Bronchial epithelial cell (primary cell): ENCODE data around the gene SORCS2. TPM values are rescaled to one million over a fixed set of nuclear protein-coding genes. Genes with fewer than 3 reads are reported as not detected.

Source experiments
- DNase-seq: peaks from one replicate; pipeline ENCODE4 v3.0.0-alpha.2; 2010; ENCODE audit warnings: low read depth
- FAIRE-seq: peaks from 2 replicates; lab custom pipeline; 2011; peaks lifted over from hg19 to GRCh38; lab: Jason Lieb, UNC
- H3K27me3 ChIP-seq: 2 replicates; pipeline ENCODE4 v1.5.1; 2011; ENCODE audit warnings: low read length; ENCODE audit not compliant: control insufficient read depth, insufficient read depth
- H3K36me3 ChIP-seq: 2 replicates; pipeline ENCODE4 v1.5.1; 2011; ENCODE audit warnings: low read length; ENCODE audit not compliant: control insufficient read depth, insufficient read depth
- H3K4me3 ChIP-seq: 2 replicates; pipeline ENCODE4 v1.5.1; 2011; ENCODE audit warnings: mild to moderate bottlenecking, low read depth, low read length, control low read depth
- total RNA-seq: library from RNA; depleted of rRNA; stranded (reverse); fragments of >200 nt; gene quantifications from 2 replicates; pipeline ENCODE4 v1.2.1, GENCODE V29; 2014
- TF ChIP-seq, protein P1 (sequence below): IDR thresholded peaks from 2 replicates; pipeline ENCODE4 v1.5.1; 2011; ENCODE audit warnings: mild to moderate bottlenecking, moderate library complexity, low read length, control low read depth, inconsistent platforms; ENCODE audit not compliant: insufficient read depth, severe bottlenecking

The SORCS2 gene
- total RNA-seq, 1 donor from 2014 or later, result under 0.01 TPM

DNA sequence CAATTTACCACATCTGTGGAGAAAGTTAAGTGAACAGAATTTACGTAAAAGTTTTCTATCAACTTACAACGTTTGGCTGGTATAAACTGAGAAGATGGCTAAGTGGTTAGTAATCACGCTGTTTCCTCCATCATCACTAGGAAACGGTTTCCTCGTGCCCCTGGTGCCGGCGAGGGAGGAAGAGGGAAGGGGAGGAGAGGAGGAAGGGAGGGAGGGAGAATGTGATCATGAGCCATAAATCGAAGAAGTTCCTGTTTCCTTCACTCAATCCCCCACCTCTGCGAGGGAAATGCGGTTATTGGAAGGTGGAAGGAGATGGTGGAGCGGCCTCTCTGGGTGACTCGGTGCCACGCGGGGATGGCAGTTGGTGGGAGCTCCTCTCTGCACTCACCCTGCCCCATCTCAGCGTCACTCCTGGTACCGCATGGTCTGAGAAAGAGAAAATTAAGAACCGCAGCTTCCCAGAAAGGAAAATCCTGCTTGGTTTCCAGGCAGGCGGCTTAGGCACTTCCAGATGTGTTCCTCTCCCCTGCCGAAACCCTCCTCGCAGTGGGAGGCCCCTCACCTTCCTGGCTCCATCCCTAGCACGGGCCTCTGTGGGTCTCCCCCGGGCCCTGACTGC lies 530.5 kb downstream of the SORCS2 start:
- DNase-seq, result no peak
- Histone ChIP-seq H3K4me3 (no peak overlapping the region), H3K36me3 (no peaks in the 10 kb centered on the region), H3K27me3 (peaks cover 1% of the 10 kb centered on the region)
- no peak for FAIRE-seq
- TF ChIP-seq, protein P1, sequence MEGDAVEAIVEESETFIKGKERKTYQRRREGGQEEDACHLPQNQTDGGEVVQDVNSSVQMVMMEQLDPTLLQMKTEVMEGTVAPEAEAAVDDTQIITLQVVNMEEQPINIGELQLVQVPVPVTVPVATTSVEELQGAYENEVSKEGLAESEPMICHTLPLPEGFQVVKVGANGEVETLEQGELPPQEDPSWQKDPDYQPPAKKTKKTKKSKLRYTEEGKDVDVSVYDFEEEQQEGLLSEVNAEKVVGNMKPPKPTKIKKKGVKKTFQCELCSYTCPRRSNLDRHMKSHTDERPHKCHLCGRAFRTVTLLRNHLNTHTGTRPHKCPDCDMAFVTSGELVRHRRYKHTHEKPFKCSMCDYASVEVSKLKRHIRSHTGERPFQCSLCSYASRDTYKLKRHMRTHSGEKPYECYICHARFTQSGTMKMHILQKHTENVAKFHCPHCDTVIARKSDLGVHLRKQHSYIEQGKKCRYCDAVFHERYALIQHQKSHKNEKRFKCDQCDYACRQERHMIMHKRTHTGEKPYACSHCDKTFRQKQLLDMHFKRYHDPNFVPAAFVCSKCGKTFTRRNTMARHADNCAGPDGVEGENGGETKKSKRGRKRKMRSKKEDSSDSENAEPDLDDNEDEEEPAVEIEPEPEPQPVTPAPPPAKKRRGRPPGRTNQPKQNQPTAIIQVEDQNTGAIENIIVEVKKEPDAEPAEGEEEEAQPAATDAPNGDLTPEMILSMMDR, result no peak

DNA sequence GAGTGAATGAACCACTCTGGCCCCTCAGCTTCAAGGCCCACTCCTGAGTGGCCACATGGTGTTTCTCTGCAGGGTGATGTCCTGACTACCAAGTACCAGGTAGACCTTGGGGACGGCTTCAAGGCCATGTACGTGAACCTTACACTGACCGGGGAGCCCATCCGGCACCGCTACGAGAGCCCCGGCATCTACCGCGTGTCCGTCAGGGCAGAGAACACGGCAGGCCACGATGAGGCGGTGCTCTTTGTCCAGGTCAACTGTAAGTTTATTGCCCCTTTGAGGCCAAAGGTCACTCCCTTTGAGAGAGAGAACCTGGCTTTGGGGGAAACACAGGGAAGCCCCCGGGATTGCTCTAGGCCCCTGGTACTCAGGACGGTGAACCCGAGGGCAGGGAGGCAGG lies 531.3 kb downstream of the SORCS2 start:
- DNase-seq (no peak), FAIRE-seq (peak; percentile 7)
- Histone ChIP-seq H3K4me3 (no peak overlapping the region), H3K27me3 (peaks cover 1% of the 10 kb centered on the region), H3K36me3 (no peaks in the 10 kb centered on the region)
- TF ChIP-seq, protein P1, result no peak

DNA sequence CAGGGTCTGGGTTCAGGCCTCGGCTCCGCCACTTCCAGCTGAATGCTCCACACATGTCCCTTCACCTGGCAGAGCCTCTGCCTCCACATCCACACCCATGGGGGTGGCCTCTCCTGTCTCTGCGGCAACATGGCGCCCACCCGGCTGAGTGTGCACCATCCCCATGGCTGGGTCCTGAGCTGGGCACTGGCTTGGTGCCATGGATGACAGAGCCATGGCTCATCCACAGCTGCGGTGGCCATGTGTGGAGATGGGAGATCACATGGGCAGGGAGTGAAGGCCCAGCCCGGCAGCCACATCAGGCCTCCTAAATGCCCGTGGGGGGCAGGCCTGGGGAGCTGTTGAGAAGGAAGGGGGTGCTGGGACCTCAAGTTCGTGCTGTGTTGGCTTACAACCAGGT lies 533.6 kb downstream of the SORCS2 start:
- Histone ChIP-seq H3K4me3 (no peak overlapping the region), H3K36me3 (no peaks in the 10 kb centered on the region), H3K27me3 (no peaks in the 10 kb centered on the region)
- DNase-seq (peak; percentile 25), FAIRE-seq (no peak)
- TF ChIP-seq, protein P1, result no peak

DNA sequence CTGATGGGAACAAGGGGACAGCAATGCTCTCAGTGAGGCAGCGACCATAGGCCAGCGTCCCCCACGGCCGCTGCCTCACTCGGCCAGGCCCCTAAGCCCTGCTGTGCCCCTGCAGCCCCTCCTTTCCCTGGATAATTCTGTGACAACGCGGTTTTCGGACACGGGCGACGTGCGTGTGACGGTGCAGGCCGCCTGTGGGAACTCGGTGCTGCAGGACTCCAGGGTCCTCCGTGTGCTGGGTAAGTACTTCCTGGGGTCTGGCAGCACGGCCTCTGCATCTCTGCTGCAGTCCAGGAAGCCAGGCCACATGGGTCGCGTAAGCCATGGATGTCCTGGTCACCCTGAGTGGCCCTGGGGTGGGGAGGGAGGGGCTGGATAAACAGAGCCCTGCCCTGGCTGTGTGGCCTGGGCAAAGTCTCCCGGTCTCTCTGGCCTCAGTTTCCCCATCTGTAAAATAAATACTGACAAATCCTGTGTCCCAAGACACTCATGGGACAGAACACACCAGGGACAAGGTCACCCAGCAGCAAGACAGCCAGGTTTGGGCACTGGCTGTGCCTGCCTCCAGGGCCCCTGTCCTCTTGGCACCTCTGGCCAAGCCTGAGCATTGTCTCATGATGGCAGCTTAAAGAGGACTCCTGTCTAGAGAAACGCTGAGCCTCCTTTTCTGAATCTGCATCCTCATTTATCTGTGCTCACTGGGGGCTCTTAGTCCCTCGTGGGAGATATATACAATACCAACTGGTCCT lies 534.5 kb downstream of the SORCS2 start:
- FAIRE-seq (no peak), DNase-seq (no peak)
- TF ChIP-seq, protein P1, result no peak
- Histone ChIP-seq H3K27me3 (no peaks in the 10 kb centered on the region), H3K36me3 (no peaks in the 10 kb centered on the region), H3K4me3 (no peak overlapping the region)

DNA sequence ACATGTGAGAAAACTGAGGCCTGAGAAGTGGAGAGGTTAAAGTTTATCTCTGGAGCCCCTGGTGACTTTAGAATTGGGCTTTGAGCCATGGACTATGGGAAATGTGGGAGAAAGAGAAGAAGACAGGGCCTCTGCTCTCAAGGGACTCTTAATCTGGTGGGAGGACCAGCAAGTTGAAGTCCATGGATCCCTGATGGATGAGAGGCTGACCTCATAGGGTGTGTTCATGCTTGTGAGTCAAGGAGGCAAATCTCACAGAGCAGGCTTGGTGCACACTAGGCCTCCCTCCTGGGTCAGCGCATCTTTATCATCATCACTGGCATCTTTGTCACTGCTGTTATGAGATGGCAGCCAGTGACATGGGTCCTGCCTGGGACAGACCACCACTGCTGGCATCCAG lies 535.4 kb downstream of the SORCS2 start:
- Histone ChIP-seq H3K4me3 (no peak overlapping the region), H3K27me3 (no peaks in the 10 kb centered on the region), H3K36me3 (no peaks in the 10 kb centered on the region)
- FAIRE-seq, result peak; percentile 50
- DNase-seq, result peak; percentile 19
- TF ChIP-seq, protein P1, result no peak
